ENCODE measurements around the gene ZMIZ2. TPM values are rescaled to one million over a fixed set of nuclear protein-coding genes. Genes with fewer than 3 reads are reported as not detected.

Gene ZMIZ2
- total and polyA plus RNA-seq, 8 donors, result 54.0 to 96.1 (median 65.8) TPM

DNA sequence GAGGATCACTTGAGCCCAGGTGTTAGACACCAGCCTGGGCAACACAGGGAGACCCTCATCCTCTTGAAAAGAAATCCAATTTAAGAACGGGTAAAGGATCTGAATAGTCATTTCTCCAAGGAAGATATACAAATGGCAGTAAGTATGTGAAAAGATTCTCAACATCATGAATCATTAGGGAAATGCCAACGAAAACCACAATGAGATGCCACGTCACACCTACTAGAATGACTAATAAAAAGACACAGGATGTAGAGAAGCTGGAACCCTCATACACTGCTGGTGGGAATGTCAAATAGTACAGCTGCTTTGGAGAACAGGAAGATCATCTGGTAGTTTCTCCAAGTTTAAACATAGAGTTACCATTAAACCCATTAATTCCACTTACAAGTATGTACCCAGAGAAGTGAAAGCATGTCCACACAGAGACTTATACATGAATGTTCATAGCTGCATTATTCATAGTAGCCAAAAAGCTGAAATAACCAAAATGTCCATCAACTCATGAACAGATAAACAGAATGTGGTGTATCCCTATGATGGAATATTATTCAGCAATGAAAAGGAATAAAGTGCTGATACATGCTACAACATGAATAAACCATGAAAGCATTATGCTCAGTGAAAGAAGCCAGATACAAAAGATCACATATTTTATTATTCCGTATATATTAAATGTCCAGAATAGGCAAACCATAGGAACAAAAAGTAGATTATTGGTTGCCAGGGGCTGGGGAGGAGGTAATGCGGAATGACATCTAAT, 13.1 kb upstream of the ZMIZ2 start:
- Histone ChIP-seq H3K9me3 (no peaks in the 10 kb centered on the region), H3K4me3 (no peak overlapping the region), H3K36me3 (no peaks in the 10 kb centered on the region), H3K4me1 (peaks cover 0 to 11% of the 10 kb centered on the region in 2 donors), H3K27ac (peak overlapping the region in 1 of 2 donors; percentile 80), H3K27me3 (no peaks in the 10 kb centered on the region)
- TF ChIP-seq CTCF (IDR thresholded peaks at IDR 0.05), result no peak
- DNase-seq, result no peak
- ATAC-seq, result peak; percentile 73
- intact Hi-C loops (cut with DNase I), result no loop called here

DNA sequence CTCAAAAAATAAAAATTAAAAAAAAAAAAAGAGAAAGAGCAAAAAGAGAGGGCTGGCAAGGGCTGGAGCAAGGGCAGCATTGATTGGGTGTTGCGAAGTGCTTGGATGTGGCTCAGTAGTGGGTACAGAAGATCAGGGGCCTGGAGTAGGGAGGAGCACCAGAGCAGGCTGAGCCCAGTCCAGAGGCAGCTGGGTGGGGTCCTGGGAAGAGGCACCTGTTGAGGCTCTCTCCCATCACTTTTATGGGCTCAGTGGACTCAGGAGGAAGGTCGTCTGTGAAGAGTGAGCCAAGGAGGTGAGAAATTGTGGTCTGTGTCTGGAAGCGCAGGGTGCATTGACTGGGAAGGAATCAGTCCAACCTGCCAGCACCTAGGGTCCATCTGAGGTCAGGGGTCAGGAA, 11.8 kb upstream of the ZMIZ2 start:
- intact Hi-C loops (cut with DNase I), result no loop called here
- no peaks in the 10 kb centered on the region for H3K9me3 ChIP-seq
- TF ChIP-seq CTCF (IDR thresholded peaks at IDR 0.05), result no peak

DNA sequence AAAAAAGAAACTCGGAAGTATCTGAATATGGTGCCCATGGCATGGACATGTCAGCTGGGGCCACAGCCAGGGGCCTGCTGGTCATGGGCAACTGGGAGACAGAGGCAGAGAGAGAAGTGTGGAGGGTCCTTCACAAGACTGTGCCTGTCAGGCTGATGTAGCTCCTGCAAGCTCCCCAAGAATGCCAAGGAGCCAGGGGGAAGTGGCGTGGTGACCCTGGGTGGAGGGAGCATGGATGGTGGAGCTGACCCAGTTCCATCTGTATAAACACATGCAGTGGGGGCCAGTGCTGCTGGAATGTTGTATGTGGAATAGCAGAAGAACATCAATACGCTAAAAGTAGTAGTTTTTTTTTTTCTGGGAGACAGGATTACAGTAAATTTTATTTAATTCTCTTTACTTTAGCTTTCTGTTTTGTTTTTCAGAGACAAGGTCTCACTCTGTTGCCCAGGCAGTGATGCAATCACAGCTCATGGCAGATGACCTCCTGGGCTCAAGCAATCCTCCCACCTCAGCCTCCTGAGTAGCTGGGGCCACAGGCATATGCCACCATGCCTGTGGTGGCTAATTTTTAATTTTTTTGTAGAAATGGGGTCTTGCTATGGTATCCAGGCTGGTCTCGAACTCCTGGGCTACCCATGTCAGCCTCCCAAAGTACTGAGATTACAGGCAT, 10.5 kb upstream of the ZMIZ2 start:
- H3K4me1 ChIP-seq, result peaks cover 0 to 19% of the 10 kb centered on the region in 2 donors
- H3K27me3 ChIP-seq, result no peaks in the 10 kb centered on the region
- ATAC-seq, result no peak
- intact Hi-C loops (cut with DNase I), result no loop called here
- no peak for TF ChIP-seq CTCF (IDR thresholded peaks at IDR 0.05)
- H3K36me3 ChIP-seq, result no peaks in the 10 kb centered on the region
- no peak for DNase-seq
- H3K9me3 ChIP-seq, result no peaks in the 10 kb centered on the region
- H3K27ac ChIP-seq, result no peak overlapping the region
- H3K4me3 ChIP-seq, result no peak overlapping the region

More for the DNA sequence above, 11.8 kb upstream of the ZMIZ2 start:
- no peak for DNase-seq
- Histone ChIP-seq H3K27me3 (no peaks in the 10 kb centered on the region), H3K4me3 (no peak overlapping the region), H3K4me1 (peaks cover 0 to 11% of the 10 kb centered on the region in 2 donors), H3K27ac (no peak overlapping the region), H3K36me3 (no peaks in the 10 kb centered on the region)
- ATAC-seq, result no peak

DNA sequence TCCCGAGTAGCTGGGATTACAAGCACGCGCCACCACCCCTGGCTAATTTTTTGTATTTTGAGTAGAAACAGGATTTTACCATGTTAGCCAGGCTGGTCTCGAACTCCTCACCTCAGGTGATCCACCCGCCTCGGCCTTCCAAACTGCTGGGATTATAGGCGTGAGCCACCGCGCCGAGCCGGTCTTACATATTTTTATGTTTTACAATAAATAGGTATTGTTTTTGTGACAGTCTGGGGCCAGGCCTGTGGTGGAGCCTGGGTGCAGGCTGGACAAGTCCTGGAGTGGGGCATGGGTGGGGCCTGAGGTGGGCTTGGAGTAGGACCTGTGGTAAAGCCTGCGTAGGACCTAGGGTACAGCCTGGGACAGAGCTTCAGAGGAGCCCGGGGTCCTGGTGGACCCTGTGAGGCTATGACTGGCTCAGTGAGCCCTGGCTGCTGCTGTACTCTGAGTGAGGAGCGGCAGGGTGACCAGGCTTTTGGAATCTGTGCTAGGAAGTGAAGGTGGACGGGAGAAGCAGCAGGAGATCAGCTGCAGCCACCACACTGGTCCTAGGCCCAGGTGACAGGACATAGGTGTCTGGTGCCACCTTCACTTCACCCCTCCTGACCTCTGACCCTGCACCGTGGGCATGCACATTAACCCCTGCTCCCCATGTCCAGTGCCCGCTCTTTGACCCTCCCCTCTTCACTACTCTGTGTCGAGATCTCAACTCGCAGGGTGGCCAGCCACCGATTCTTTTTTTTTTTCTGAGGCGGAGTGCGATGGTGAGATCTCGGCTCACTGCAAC, 9.6 kb upstream of the ZMIZ2 start:
- H3K27ac ChIP-seq, result no peak overlapping the region
- intact Hi-C loops (cut with DNase I), result no loop called here
- peaks cover 0 to 22% of the 10 kb centered on the region in 2 donors for H3K4me1 ChIP-seq
- no peaks in the 10 kb centered on the region for H3K36me3 ChIP-seq
- no peaks in the 10 kb centered on the region for H3K9me3 ChIP-seq
- no peak for TF ChIP-seq CTCF (IDR thresholded peaks at IDR 0.05)
- DNase-seq, result no peak
- no peak for ATAC-seq
- H3K4me3 ChIP-seq, result no peak overlapping the region
- H3K27me3 ChIP-seq, result no peaks in the 10 kb centered on the region

DNA sequence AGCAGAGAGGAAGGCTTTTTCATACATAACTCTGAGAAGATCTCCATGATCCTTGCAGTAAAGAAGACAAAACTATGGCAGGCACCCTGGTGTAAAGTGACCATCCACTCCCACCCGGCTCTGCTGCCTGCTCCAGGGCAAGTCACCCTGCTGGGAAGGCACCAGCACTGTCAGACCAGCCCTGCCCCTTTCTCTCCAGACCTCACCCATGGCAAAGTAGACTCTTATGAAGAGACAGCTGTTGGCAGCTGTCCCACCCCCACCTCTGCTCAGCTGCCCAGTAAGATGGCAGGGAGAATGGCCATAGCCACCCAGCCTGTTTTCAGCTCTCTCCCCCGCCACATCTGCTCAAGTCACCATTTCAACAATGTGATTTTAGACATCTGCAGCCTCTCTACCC, 8.6 kb upstream of the ZMIZ2 start:
- intact Hi-C loops (cut with DNase I), result no loop called here
- Histone ChIP-seq H3K36me3 (no peaks in the 10 kb centered on the region), H3K27ac (no peak overlapping the region), H3K4me1 (peaks cover 0 to 21% of the 10 kb centered on the region in 2 donors), H3K4me3 (no peak overlapping the region), H3K27me3 (no peaks in the 10 kb centered on the region), H3K9me3 (no peaks in the 10 kb centered on the region)
- DNase-seq (no peak), ATAC-seq (no peak)
- no peak for TF ChIP-seq CTCF (IDR thresholded peaks at IDR 0.05)

All from left lung (tissue), 10 donors.